CD4-positive, alpha-beta T cell (primary cell): ENCODE measurements around the gene WDR3. TPM values are rescaled to one million over a fixed set of nuclear protein-coding genes. Genes with fewer than 3 reads are reported as not detected.
"Not testable (repeated sequence)": the region's sequence is repeated elsewhere in the genome, so short reads cannot be mapped to it uniquely, and the experiment has no call there.

Experiments
- ATAC-seq: fragments of 200-7000 bp; cut with Tn5 transposase; one replicate; pipeline ENCODE4 v1.10.0; 2022; ENCODE audit warnings: mild to moderate bottlenecking; ENCODE audit not compliant: poor library complexity
- CTCF ChIA-PET: fragments of 350-600 bp; sonication (Branson Sonifier 250); formaldehyde crosslinking; loops from one replicate; lab custom pipeline; 2021; ENCODE audit warnings: antibody characterized with exemption, inconsistent platforms; lab: Charles Lee
- POLR2A ChIA-PET: fragments of 350-600 bp; sonication (Branson Sonifier 250); formaldehyde crosslinking; loops from one replicate; lab custom pipeline; 2021; ENCODE audit warnings: antibody characterized with exemption, inconsistent platforms; lab: Charles Lee
- DNase-seq, 14 experiments: peaks; one replicate each; pipeline ENCODE4 v3.0.0-alpha.2; 2013 to 2020; ENCODE audit warnings: mixed read lengths in 2 of 14
- H3K27ac ChIP-seq, 2 donors: one replicate each; pipeline versions ENCODE4 v1.5.1 to v1.7.0; 2013; ENCODE audit warnings: low read length in 2 of 2, low read depth in 1 of 2, mild to moderate bottlenecking in 1 of 2
- H3K27me3 ChIP-seq, 2 experiments: 1 replicate in 1 of 2; 2 replicates in 1 of 2; pipeline versions ENCODE4 v1.6.1 to v1.7.0; 2013; ENCODE audit warnings: low read length in 2 of 2, control low read depth in 1 of 2, mild to moderate bottlenecking in 1 of 2, moderate library complexity in 1 of 2; ENCODE audit not compliant: insufficient read depth in 2 of 2, control insufficient read depth in 1 of 2
- H3K36me3 ChIP-seq: one replicate; pipeline ENCODE4 v1.6.1; 2013; ENCODE audit warnings: low read length, control low read depth; ENCODE audit not compliant: insufficient read depth
- H3K4me1 ChIP-seq: one replicate; pipeline ENCODE4 v1.6.1; 2013; ENCODE audit warnings: low read length, control low read depth; ENCODE audit not compliant: insufficient read depth
- H3K4me3 ChIP-seq: one replicate; pipeline ENCODE4 v1.5.1; 2013; ENCODE audit warnings: mild to moderate bottlenecking, low read length, moderate library complexity
- H3K9me3 ChIP-seq, 2 experiments: 1 replicate in 1 of 2; 2 replicates in 1 of 2; pipeline versions ENCODE4 v1.6.1 to v1.7.0; 2013; ENCODE audit warnings: low read length in 2 of 2, mild to moderate bottlenecking in 2 of 2, control low read depth in 1 of 2, moderate library complexity in 1 of 2; ENCODE audit not compliant: control insufficient read depth in 1 of 2, insufficient read depth in 1 of 2
- H3K27ac Mint-ChIP-seq: one replicate; pipeline ENCODE4 v1.8.0; 2020; ENCODE audit warnings: mixed read lengths
- H3K27me3 Mint-ChIP-seq: one replicate; pipeline ENCODE4 v1.8.0; 2021; ENCODE audit warnings: mixed read lengths
- H3K36me3 Mint-ChIP-seq: one replicate; pipeline ENCODE4 v1.8.0; 2021; ENCODE audit warnings: low read depth, mixed read lengths
- H3K4me1 Mint-ChIP-seq: one replicate; pipeline ENCODE4 v1.8.0; 2021; ENCODE audit warnings: low read depth, mixed read lengths
- H3K4me3 Mint-ChIP-seq: one replicate; pipeline ENCODE4 v1.8.0; 2020; ENCODE audit warnings: mild to moderate bottlenecking, mixed read lengths
- H3K9me3 Mint-ChIP-seq: one replicate; pipeline ENCODE4 v1.8.0; 2020; ENCODE audit warnings: mixed read lengths
- intact Hi-C, 2 experiments: fragments of 100-400 bp; cut with DNase I in 1 of 2; cut with micrococcal nuclease in 1 of 2; formaldehyde crosslinking; loops; one replicate each; pipeline versions ENCODE4 v1.15.1 to v1.9.0; 2023 to 2025; cut with DNase I, micrococcal nuclease
- total RNA-seq, 174 experiments: library from RNA in 2 of 174; stranded (reverse) in 2 of 174; gene quantifications; one replicate each; pipeline ENCODE4 v1.2.3 and lab custom pipeline; 2021 to 2026
- TF ChIP-seq, protein P1 (sequence below): fragments of 200-600 bp; IDR thresholded peaks from one replicate; pipeline ENCODE4 v1.8.0; 2022; ENCODE audit warnings: antibody characterized with exemption, mild to moderate bottlenecking

WDR3 gene
- total RNA-seq, 2 experiments from 2014 or later, result 5.8 to 7.5 TPM

DNA sequence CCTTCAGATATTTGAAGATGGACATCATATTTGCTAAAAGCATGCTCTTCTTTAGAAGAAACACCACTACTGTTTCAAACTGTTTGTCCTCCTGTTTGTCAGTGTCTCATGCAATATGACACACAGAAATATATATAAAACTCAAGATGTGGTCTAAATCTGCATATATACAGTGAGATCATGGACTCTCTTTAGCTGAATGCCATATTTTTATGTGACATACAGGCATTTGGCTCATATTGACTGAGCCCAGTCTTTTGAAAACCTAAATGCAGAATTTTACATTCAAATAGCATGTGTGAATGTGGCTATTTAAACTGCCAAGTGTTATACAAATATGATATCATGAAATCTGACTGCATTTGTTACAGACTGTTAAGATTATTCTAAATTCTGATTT lies 18.5 kb upstream of the WDR3 start:
- no peaks in the 10 kb centered on the region for H3K4me1 ChIP-seq
- no peak overlapping the region for H3K27ac ChIP-seq
- TF ChIP-seq, protein P1, sequence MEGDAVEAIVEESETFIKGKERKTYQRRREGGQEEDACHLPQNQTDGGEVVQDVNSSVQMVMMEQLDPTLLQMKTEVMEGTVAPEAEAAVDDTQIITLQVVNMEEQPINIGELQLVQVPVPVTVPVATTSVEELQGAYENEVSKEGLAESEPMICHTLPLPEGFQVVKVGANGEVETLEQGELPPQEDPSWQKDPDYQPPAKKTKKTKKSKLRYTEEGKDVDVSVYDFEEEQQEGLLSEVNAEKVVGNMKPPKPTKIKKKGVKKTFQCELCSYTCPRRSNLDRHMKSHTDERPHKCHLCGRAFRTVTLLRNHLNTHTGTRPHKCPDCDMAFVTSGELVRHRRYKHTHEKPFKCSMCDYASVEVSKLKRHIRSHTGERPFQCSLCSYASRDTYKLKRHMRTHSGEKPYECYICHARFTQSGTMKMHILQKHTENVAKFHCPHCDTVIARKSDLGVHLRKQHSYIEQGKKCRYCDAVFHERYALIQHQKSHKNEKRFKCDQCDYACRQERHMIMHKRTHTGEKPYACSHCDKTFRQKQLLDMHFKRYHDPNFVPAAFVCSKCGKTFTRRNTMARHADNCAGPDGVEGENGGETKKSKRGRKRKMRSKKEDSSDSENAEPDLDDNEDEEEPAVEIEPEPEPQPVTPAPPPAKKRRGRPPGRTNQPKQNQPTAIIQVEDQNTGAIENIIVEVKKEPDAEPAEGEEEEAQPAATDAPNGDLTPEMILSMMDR, result no peak
- Mint-ChIP-seq H3K27me3 (no peaks in the 10 kb centered on the region), H3K27ac (no peak overlapping the region), H3K4me1 (no peaks in the 10 kb centered on the region), H3K9me3 (no peaks in the 10 kb centered on the region), H3K4me3 (no peak overlapping the region), H3K36me3 (peaks cover 96% of the 10 kb centered on the region)
- no peak for ATAC-seq
- no peak for DNase-seq
- peaks cover 96% of the 10 kb centered on the region for H3K36me3 ChIP-seq
- ChIA-PET POLR2A (no interaction called here), CTCF (interaction anchor here (1.0 kb wide), 1 partner anchor 16 kb away, joined by 3 read pairs; no protein-coding TSS in a partner anchor)
- H3K27me3 ChIP-seq, result no peaks in the 10 kb centered on the region
- no peaks in the 10 kb centered on the region for H3K9me3 ChIP-seq
- no peak overlapping the region for H3K4me3 ChIP-seq
- intact Hi-C loops, result no loop called here

DNA sequence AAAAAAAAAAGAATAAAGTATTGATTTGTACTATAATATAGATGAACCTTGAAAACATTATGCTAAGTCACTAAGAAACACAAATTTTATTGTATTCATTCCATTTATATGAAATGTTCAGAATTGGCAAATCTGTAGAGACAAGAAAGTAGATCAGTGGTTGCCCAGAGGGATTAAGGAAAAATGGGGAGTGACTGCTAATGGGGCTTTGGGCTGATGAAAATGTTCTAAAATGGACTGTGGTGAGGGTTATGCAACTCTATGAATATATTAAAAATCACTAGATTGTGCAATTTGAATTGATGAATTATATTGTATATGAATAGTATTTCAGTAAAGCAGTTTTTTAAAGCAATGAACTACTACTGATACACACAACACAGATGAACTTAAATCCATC lies 10.2 kb upstream of the WDR3 start:
- peaks cover 44% of the 10 kb centered on the region for H3K36me3 ChIP-seq
- H3K36me3 Mint-ChIP-seq, result peaks cover 58% of the 10 kb centered on the region
- no peaks in the 10 kb centered on the region for H3K4me1 Mint-ChIP-seq
- H3K9me3 ChIP-seq, result no peaks in the 10 kb centered on the region
- no peak overlapping the region for H3K27ac Mint-ChIP-seq
- ChIA-PET POLR2A (interaction anchor here (1.1 kb wide), 1 partner anchor 10 kb away, joined by 3 read pairs; the partner anchor contains the start of genes GDAP2 and WDR3), CTCF (no interaction called here)
- no peak overlapping the region for H3K4me3 ChIP-seq
- H3K4me1 ChIP-seq, result no peaks in the 10 kb centered on the region
- no peak overlapping the region for H3K27ac ChIP-seq
- intact Hi-C loops, result no loop called here
- no peaks in the 10 kb centered on the region for H3K9me3 Mint-ChIP-seq
- H3K27me3 ChIP-seq, result no peaks in the 10 kb centered on the region
- H3K4me3 Mint-ChIP-seq, result no peak overlapping the region
- TF ChIP-seq, protein P1, result no peak
- DNase-seq (no peak), ATAC-seq (no peak)
- no peaks in the 10 kb centered on the region for H3K27me3 Mint-ChIP-seq

DNA sequence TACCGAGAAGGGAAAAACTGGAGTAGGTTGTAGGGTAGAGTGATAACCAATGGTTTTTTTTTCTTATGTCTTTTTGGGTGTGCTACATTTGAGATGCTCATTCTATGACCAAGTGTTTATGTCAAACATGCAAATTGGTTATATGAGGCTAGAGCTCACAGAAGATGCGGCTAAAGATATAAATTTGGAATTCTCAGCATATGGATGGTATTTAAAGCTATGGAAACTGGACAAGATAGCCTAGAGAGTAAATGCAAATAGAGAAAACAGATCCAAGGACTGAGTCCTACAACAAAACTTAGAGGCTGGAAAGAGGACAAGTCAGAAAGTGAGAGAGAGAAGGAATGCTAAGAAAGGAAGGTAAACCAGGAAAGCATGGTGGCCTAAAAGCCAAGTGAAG lies 7.5 kb upstream of the WDR3 start:
- H3K9me3 ChIP-seq, result no peaks in the 10 kb centered on the region
- H3K4me3 ChIP-seq, result no peak overlapping the region
- Mint-ChIP-seq H3K4me1 (peaks cover 14% of the 10 kb centered on the region), H3K27me3 (no peaks in the 10 kb centered on the region), H3K36me3 (peaks cover 32% of the 10 kb centered on the region), H3K4me3 (no peak overlapping the region), H3K27ac (no peak overlapping the region), H3K9me3 (no peaks in the 10 kb centered on the region)
- H3K27ac ChIP-seq, result no peak overlapping the region
- no peaks in the 10 kb centered on the region for H3K27me3 ChIP-seq
- DNase-seq (no peak), ATAC-seq (no peak)
- ChIA-PET POLR2A (no interaction called here), CTCF (no interaction called here)
- H3K4me1 ChIP-seq, result no peaks in the 10 kb centered on the region
- H3K36me3 ChIP-seq, result peaks cover 19% of the 10 kb centered on the region
- TF ChIP-seq, protein P1, result no peak
- intact Hi-C loops, result no loop called here

DNA sequence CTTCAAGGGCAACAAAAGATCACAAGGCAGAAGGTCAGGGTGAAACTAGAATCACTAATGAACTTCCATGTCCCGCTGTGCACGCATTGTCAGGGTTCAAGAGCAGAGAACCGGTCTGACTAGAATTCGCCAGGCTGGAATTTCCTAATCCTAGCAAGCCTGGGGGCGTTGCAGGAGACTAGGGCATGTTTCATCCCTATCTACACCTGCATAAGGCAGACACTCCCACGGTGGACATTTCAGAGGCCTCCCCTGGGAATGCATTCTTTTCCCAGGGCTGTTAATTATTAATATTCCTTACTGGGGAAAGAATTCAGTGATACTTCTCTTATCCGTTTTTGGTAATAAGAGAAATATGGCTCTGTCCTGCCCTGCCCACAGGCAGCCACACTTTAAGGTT lies 6.8 kb upstream of the WDR3 start:
- H3K27me3 ChIP-seq, H3K9me3 Mint-ChIP-seq, intact Hi-C loops, CTCF ChIA-PET, H3K9me3 ChIP-seq, DNase-seq, H3K27me3 Mint-ChIP-seq, H3K4me1 ChIP-seq, H3K27ac ChIP-seq, H3K27ac Mint-ChIP-seq, H3K4me3 Mint-ChIP-seq, ATAC-seq, POLR2A ChIA-PET, H3K4me3 ChIP-seq: not testable (repeated sequence)
- peaks cover 20% of the 10 kb centered on the region for H3K4me1 Mint-ChIP-seq
- peaks cover 25% of the 10 kb centered on the region for H3K36me3 Mint-ChIP-seq
- H3K36me3 ChIP-seq, result peaks cover 12% of the 10 kb centered on the region
